GM10266 (cell line): ENCODE data around the gene CLTB.

Experiments used
- DNase-seq: peaks from one replicate; pipeline ENCODE4 v3.0.0; 2012; ENCODE audit errors: extremely low spot score
- CTCF ChIP-seq: IDR thresholded peaks from 2 replicates; pipeline ENCODE4 v1.5.1; 2012; ENCODE audit warnings: mild to moderate bottlenecking, low read depth; ENCODE audit not compliant: control insufficient read depth, insufficient read depth; ENCODE audit errors: missing control alignments

CLTB gene

GRCh38 chr5:176342766-176343458 is 73.4 kb downstream of the CLTB start:
- DNase-seq: no peak
- TF ChIP-seq CTCF: no peak
